ENCODE measurements around the gene RAB8B. TPM values are rescaled to one million over a fixed set of nuclear protein-coding genes. Genes with fewer than 3 reads are reported as not detected.

RAB8B gene
- total and polyA plus RNA-seq, 9 of the 15 experiments (the other 6 are each of a cell fraction or from before 2014, with no cell fraction given) = 7.8 to 32.1 (median 24.2) TPM

DNA sequence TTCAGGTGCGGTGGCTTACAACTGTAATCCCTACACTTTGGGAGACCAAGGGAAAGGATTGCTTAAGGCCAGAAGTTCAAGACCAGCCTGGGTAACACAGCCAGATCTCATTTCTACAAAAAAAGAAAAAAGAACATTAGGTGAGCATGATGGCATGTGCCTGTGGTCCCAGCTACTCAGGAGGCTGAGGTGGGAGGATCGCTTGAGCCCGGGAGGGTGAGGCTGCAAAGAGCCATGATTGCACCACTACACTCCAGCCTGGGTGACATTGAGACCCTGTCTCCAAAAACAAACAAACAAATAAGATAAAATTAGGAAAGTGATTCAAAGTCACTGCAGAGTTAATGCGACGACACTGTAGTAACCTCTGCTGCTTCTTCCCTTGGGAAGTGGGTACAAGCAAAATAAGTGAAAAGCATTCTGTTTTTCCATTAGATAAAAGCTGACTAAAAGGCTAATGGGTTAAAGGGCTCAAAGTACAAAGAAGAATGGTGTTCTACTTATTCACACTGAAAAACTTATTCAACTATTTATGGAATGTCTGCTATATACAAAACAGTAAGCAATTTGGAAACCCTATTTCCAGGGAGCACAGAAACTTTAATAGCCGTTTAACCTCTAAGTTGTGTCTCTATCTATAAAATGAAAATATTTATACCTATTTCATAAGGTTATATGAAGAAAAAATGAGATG is 24.1 kb upstream of the RAB8B start:
- no peak overlapping the region for H2AFZ ChIP-seq (ENCODE audit: low read depth, low read length)
- DNase-seq (ENCODE audit: extremely low read depth in 1 of 4, low spot score in 3 of 4) (no peak), FAIRE-seq (peak; percentile 15), ATAC-seq (no peak)
- WGBS (ENCODE audit: insufficient coverage, low coverage, missing lambda C conversion rate) = 63% methylated on average over 6 of the region's 6 CpGs
- H3K27ac ChIP-seq (ENCODE audit: extremely low read depth, low read depth, low read length) = no peak overlapping the region
- no peaks in the 10 kb centered on the region for H4K20me1 ChIP-seq (replicated peaks; ENCODE audit: control insufficient read depth, insufficient read depth, low read length)
- intact Hi-C loops (cut with micrococcal nuclease) = loop anchor here (10.0 kb wide), 1 partner anchor 239 kb away; no protein-coding TSS in a partner anchor
- in situ Hi-C loops (cut with MboI) = no loop called here
- POLR2A ChIA-PET = interaction anchor here (1.3 to 1.5 kb wide), 3 partner anchors 8 to 14 kb away, joined by 3 to 8 read pairs (median 7); partner anchors contain the start of gene RPS27L
- CTCF ChIA-PET (ENCODE audit: low intra/inter-chr PET ratio) = interaction anchor here (1.0 kb wide), 1 partner anchor 238 kb away, joined by 3 read pairs; no protein-coding TSS in a partner anchor
- no peaks in the 10 kb centered on the region for H3K9me1 ChIP-seq (ENCODE audit: control insufficient read depth, insufficient read depth, low read length)
- H3K27me3 ChIP-seq (ENCODE audit: control insufficient read depth in 2 of 2, insufficient read depth in 2 of 2, low read length in 2 of 2) = no peaks in the 10 kb centered on the region
- H3K4me3 ChIP-seq = no peak overlapping the region
- no TSS peak for BruUV-seq (replicated peaks)
- no peaks in the 10 kb centered on the region for H3K79me2 ChIP-seq (ENCODE audit: control insufficient read depth, insufficient read depth, low read length)
- no peaks in the 10 kb centered on the region for H3K4me1 ChIP-seq (replicated peaks in 1 of 2; ENCODE audit: control insufficient read depth in 2 of 2, insufficient read depth in 2 of 2, low read length in 2 of 2)
- H3K9ac ChIP-seq (ENCODE audit: insufficient read depth in 1 of 2, low read depth in 2 of 2, low read length in 2 of 2) = no peak overlapping the region
- no peaks in the 10 kb centered on the region for H3K36me3 ChIP-seq (ENCODE audit: control insufficient read depth, insufficient read depth, low read length)
- H3K9me3 ChIP-seq (replicated peaks; ENCODE audit: control insufficient read depth, insufficient read depth, low read depth, low read length) = no peaks in the 10 kb centered on the region
- H3K4me2 ChIP-seq (ENCODE audit: insufficient read depth, low read length) = no peak overlapping the region
- TF ChIP-seq CAMTA2 (CRISPR knock-in tag; conservative IDR thresholded peaks at IDR 0.05) (no peak), RERE (CRISPR knock-in tag; IDR thresholded peaks at IDR 0.05; ENCODE audit: borderline replicate concordance) (no peak), GATAD2A (IDR thresholded peaks at IDR 0.05) (no peak), TAF7 (tag; IDR thresholded peaks at IDR 0.05) (no peak), SRF (CRISPR knock-in tag; IDR thresholded peaks at IDR 0.05) (no peak), FOXM1 (IDR thresholded peaks at IDR 0.05; ENCODE audit: low read depth) (no peak), FOXM1 (CRISPR knock-in tag; IDR thresholded peaks at IDR 0.05; ENCODE audit: low read depth) (no peak), MYNN (IDR thresholded peaks at IDR 0.05) (no peak), MYNN (CRISPR knock-in tag; IDR thresholded peaks at IDR 0.05) (no peak), NFE2L1 (tag; IDR thresholded peaks at IDR 0.05; ENCODE audit: borderline replicate concordance, low read depth) (no peak), SIRT6 (IDR thresholded peaks at IDR 0.05; ENCODE audit: low read depth, low read length) (no peak), ZNF707 (CRISPR knock-in tag; conservative IDR thresholded peaks at IDR 0.05) (no peak), MXI1 (IDR thresholded peaks at IDR 0.05; ENCODE audit: low read depth, low read length) (no peak)
- TF ChIP-seq, protein P1, sequence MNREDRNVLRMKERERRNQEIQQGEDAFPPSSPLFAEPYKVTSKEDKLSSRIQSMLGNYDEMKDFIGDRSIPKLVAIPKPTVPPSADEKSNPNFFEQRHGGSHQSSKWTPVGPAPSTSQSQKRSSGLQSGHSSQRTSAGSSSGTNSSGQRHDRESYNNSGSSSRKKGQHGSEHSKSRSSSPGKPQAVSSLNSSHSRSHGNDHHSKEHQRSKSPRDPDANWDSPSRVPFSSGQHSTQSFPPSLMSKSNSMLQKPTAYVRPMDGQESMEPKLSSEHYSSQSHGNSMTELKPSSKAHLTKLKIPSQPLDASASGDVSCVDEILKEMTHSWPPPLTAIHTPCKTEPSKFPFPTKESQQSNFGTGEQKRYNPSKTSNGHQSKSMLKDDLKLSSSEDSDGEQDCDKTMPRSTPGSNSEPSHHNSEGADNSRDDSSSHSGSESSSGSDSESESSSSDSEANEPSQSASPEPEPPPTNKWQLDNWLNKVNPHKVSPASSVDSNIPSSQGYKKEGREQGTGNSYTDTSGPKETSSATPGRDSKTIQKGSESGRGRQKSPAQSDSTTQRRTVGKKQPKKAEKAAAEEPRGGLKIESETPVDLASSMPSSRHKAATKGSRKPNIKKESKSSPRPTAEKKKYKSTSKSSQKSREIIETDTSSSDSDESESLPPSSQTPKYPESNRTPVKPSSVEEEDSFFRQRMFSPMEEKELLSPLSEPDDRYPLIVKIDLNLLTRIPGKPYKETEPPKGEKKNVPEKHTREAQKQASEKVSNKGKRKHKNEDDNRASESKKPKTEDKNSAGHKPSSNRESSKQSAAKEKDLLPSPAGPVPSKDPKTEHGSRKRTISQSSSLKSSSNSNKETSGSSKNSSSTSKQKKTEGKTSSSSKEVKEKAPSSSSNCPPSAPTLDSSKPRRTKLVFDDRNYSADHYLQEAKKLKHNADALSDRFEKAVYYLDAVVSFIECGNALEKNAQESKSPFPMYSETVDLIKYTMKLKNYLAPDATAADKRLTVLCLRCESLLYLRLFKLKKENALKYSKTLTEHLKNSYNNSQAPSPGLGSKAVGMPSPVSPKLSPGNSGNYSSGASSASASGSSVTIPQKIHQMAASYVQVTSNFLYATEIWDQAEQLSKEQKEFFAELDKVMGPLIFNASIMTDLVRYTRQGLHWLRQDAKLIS (CRISPR knock-in tag; IDR thresholded peaks at IDR 0.05) = no peak
